Thyroid gland (tissue), 4 donors: ENCODE results near the gene PRKCH.

Experiments
- POLR2A ChIP-seq, 2 donors: fragments of 450-650 bp; IDR thresholded peaks; one replicate each; pipeline ENCODE4 v1.6.1; 2017; ENCODE audit warnings: antibody characterized with exemption in 2 of 2, mild to moderate bottlenecking in 2 of 2, moderate library complexity in 1 of 2
- TF ChIP-seq, protein P1 (sequence below), 6 experiments: fragments of 200-600 bp in 3 of 6; fragments of 450-650 bp in 3 of 6; sonication (generic) in 3 of 6; IDR thresholded peaks; one replicate each; pipeline ENCODE4 v1.5.1; 2016 to 2019; ENCODE audit warnings: antibody characterized with exemption in 6 of 6, mild to moderate bottlenecking in 2 of 6, inconsistent platforms in 1 of 6, moderate library complexity in 1 of 6

DNA sequence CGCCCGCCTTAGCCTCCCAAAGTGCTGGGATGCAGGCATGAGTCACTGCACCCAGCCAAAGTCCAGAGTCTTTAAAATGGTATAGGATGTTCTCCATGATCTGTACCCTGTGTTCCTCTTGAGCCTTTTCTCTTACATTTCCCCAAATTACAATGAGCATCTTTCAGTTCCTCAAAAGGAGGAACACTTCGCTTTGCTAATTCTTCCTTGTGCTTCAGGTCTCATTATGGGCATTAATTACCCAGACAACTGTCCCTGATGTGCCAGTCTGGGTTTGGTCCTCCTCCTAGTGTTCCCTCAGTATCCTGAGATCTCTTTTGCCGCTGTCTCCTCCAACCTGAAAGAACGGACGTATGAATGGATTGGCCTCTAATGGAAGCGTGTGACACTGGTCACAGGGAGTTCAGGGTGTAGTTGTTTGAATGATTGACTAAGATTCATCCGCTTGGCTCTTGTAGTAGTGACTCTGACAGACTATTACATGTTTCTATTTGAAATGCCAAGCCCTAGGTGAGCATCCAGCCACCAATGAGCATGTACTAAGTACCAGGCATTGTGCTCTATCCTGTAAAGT lies 8.2 kb downstream of the PRKCH start:
- TF ChIP-seq POLR2A (IDR thresholded peaks at IDR 0.05), result no peak
- TF ChIP-seq, protein P1, sequence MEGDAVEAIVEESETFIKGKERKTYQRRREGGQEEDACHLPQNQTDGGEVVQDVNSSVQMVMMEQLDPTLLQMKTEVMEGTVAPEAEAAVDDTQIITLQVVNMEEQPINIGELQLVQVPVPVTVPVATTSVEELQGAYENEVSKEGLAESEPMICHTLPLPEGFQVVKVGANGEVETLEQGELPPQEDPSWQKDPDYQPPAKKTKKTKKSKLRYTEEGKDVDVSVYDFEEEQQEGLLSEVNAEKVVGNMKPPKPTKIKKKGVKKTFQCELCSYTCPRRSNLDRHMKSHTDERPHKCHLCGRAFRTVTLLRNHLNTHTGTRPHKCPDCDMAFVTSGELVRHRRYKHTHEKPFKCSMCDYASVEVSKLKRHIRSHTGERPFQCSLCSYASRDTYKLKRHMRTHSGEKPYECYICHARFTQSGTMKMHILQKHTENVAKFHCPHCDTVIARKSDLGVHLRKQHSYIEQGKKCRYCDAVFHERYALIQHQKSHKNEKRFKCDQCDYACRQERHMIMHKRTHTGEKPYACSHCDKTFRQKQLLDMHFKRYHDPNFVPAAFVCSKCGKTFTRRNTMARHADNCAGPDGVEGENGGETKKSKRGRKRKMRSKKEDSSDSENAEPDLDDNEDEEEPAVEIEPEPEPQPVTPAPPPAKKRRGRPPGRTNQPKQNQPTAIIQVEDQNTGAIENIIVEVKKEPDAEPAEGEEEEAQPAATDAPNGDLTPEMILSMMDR (IDR thresholded peaks at IDR 0.05), result no peak
